Measurements from ENCODE around the gene WDR82. TPM values are rescaled to one million over a fixed set of nuclear protein-coding genes. Genes with fewer than 3 reads are reported as not detected.

WDR82 gene
- total RNA-seq, 4 donors from 2014 or later: 14.6 to 44.9 (median 40.8) TPM

GRCh38 chr3:52216585-52217408 lies 61.7 kb downstream of the WDR82 start:
- no peak overlapping the region for H3K4me3 ChIP-seq
- intact Hi-C loops (cut with DNase I; ENCODE audit: low total_unique reads): no loop called here

DNA sequence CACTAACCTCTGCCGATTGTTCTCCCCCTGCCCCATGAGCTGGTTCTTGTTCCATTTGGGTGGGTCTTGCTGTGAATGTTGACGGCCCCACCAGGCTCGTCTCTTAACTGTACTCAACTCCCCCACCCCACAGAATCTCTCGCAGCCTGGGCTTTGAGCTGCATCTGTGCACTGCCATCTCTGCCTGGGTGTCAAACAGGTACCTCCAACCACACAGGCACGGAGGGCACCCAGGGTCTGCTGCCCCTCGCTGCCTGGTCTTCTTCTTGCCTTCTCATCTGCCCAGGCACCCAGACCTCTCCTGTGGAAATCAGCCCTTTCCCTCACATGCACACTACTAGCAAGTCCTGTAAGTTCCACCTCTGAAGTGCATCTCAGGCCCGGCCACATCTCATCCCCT lies 63.1 kb downstream of the WDR82 start:
- Histone ChIP-seq H3K36me3 (peaks cover 0 to 46% (median 22%) of the 10 kb centered on the region in 4 donors), H3K27ac (peak overlapping the region in 1 of 4 donors; percentile 87), H3K4me1 (peaks cover 26 to 41% (median 30%) of the 10 kb centered on the region in 4 donors)

More at GRCh38 chr3:52216585-52217408, 61.7 kb downstream of the WDR82 start:
- DNase-seq: peak; percentile 89
- Histone ChIP-seq H3K27me3 (no peaks in the 10 kb centered on the region), H3K9me3 (no peaks in the 10 kb centered on the region), H3K36me3 (peaks cover 0 to 34% (median 16%) of the 10 kb centered on the region in 4 donors), H3K4me1 (peaks cover 23 to 41% (median 30%) of the 10 kb centered on the region in 4 donors), H3K27ac (peak overlapping the region; percentile 81 to 88 (median 87))
- TF ChIP-seq POLR2AphosphoS5 (IDR thresholded peaks at IDR 0.05) (peak; percentile 38 to 82 (median 72)), POLR2A (IDR thresholded peaks at IDR 0.05) (peak; percentile 70), EP300 (IDR thresholded peaks at IDR 0.05; ENCODE audit: low read depth) (no peak)
- TF ChIP-seq, protein P1, sequence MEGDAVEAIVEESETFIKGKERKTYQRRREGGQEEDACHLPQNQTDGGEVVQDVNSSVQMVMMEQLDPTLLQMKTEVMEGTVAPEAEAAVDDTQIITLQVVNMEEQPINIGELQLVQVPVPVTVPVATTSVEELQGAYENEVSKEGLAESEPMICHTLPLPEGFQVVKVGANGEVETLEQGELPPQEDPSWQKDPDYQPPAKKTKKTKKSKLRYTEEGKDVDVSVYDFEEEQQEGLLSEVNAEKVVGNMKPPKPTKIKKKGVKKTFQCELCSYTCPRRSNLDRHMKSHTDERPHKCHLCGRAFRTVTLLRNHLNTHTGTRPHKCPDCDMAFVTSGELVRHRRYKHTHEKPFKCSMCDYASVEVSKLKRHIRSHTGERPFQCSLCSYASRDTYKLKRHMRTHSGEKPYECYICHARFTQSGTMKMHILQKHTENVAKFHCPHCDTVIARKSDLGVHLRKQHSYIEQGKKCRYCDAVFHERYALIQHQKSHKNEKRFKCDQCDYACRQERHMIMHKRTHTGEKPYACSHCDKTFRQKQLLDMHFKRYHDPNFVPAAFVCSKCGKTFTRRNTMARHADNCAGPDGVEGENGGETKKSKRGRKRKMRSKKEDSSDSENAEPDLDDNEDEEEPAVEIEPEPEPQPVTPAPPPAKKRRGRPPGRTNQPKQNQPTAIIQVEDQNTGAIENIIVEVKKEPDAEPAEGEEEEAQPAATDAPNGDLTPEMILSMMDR (IDR thresholded peaks at IDR 0.05): peak in 2 of 5 experiments; percentile 34 to 56
- in situ Hi-C loops (cut with MboI; ENCODE audit: low pct_ligation_motif_present in 1 of 4, low pct_unique_long_range_greater_than_20kb in 1 of 4, low sequenced_read_pairs in 3 of 4): loop anchor here in 1 of 4 donors (5.0 kb wide), 1 partner anchor 126 kb away; no protein-coding TSS in a partner anchor
- 17 to 25% methylated on average over 1 to 13 of the region's 13 CpGs for WGBS, 2 donors (ENCODE audit: low coverage in 1 of 2)

GRCh38 chr3:52213901-52214300 lies 64.5 kb downstream of the WDR82 start:
- no peaks in the 10 kb centered on the region for H3K27me3 ChIP-seq
- DNase-seq: no peak
- TF ChIP-seq POLR2A (IDR thresholded peaks at IDR 0.05) (no peak), POLR2AphosphoS5 (IDR thresholded peaks at IDR 0.05) (no peak), EP300 (IDR thresholded peaks at IDR 0.05; ENCODE audit: low read depth) (no peak)
- TF ChIP-seq, protein P1 (IDR thresholded peaks at IDR 0.05): no peak
- no peak overlapping the region for H3K4me3 ChIP-seq
- peaks cover 0 to 59% (median 29%) of the 10 kb centered on the region in 4 donors for H3K36me3 ChIP-seq
- in situ Hi-C loops (cut with MboI; ENCODE audit: low pct_ligation_motif_present in 1 of 4, low pct_unique_long_range_greater_than_20kb in 1 of 4, low sequenced_read_pairs in 3 of 4): no loop called here
- H3K4me1 ChIP-seq: peaks cover 26 to 40% (median 31%) of the 10 kb centered on the region in 4 donors
- intact Hi-C loops (cut with DNase I; ENCODE audit: low total_unique reads): no loop called here
- no peak overlapping the region for H3K27ac ChIP-seq
- H3K9me3 ChIP-seq: no peaks in the 10 kb centered on the region

More for the DNA sequence above, 63.1 kb downstream of the WDR82 start:
- 92 to 96% methylated on average over 6 to 7 of the region's 7 CpGs for WGBS, 2 donors (ENCODE audit: low coverage in 1 of 2)
- Histone ChIP-seq H3K27me3 (no peaks in the 10 kb centered on the region), H3K4me3 (no peak overlapping the region), H3K9me3 (no peaks in the 10 kb centered on the region)
- no peak for DNase-seq
- no peak for TF ChIP-seq EP300 (IDR thresholded peaks at IDR 0.05; ENCODE audit: low read depth)
- no peak for TF ChIP-seq POLR2A (IDR thresholded peaks at IDR 0.05)
- no peak for TF ChIP-seq POLR2AphosphoS5 (IDR thresholded peaks at IDR 0.05)
- TF ChIP-seq, protein P1 (IDR thresholded peaks at IDR 0.05): no peak
- in situ Hi-C loops (cut with MboI; ENCODE audit: low pct_ligation_motif_present in 1 of 4, low pct_unique_long_range_greater_than_20kb in 1 of 4, low sequenced_read_pairs in 3 of 4) (loop anchor here in 1 of 4 donors (5.0 kb wide), 1 partner anchor 127 kb away; no protein-coding TSS in a partner anchor), intact Hi-C loops (cut with DNase I; ENCODE audit: low total_unique reads) (no loop called here)

DNA sequence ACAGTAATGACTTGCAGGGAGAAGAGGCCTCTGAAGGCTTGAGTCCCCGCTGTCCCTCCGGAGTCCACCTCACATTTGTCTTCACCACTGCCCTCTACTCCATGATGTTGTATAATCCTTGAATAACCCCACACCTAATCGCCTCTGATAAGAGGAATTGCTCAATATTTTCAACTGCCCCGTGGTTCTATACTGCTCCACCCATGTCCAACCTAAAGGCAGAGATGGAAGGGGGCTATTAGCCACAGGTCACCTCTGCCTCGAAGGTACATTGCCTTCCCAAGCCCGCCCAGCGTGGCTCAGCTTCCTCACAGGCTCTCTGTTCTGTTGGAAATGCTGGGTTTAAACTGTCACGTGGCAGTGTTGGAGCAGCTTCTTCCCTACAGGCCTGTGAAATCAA lies 65.4 kb downstream of the WDR82 start:
- H3K4me1 ChIP-seq: peaks cover 19 to 32% (median 26%) of the 10 kb centered on the region in 4 donors
- H3K4me3 ChIP-seq: no peak overlapping the region
- DNase-seq: no peak
- no peaks in the 10 kb centered on the region for H3K27me3 ChIP-seq
- 63 to 71% methylated on average over 6 to 8 of the region's 8 CpGs for WGBS, 2 donors (ENCODE audit: low coverage in 1 of 2)
- in situ Hi-C loops (cut with MboI; ENCODE audit: low pct_ligation_motif_present in 1 of 4, low pct_unique_long_range_greater_than_20kb in 1 of 4, low sequenced_read_pairs in 3 of 4) (no loop called here), intact Hi-C loops (cut with DNase I; ENCODE audit: low total_unique reads) (no loop called here)
- TF ChIP-seq, protein P1 (IDR thresholded peaks at IDR 0.05): no peak
- TF ChIP-seq POLR2AphosphoS5 (IDR thresholded peaks at IDR 0.05): no peak
- no peak for TF ChIP-seq EP300 (IDR thresholded peaks at IDR 0.05; ENCODE audit: low read depth)
- TF ChIP-seq POLR2A (IDR thresholded peaks at IDR 0.05): no peak
- H3K27ac ChIP-seq: no peak overlapping the region
- no peaks in the 10 kb centered on the region for H3K9me3 ChIP-seq
- H3K36me3 ChIP-seq: peaks cover 0 to 68% (median 34%) of the 10 kb centered on the region in 4 donors
